Activated CD4-positive, alpha-beta T cell treated with anti-CD3 and anti-CD28 coated beads, Interleukin-2, Interleukin-6, amounts not matched to agents 100 ng/mL and 50 ng/mL, durations not matched to agents 16 hours and 8 hours (primary cell): ENCODE data around the gene ZBTB8OS.

Experiments
- DNase-seq: peaks from one replicate; pipeline ENCODE4 v3.0.0-alpha.2; 2020

Gene ZBTB8OS

DNA sequence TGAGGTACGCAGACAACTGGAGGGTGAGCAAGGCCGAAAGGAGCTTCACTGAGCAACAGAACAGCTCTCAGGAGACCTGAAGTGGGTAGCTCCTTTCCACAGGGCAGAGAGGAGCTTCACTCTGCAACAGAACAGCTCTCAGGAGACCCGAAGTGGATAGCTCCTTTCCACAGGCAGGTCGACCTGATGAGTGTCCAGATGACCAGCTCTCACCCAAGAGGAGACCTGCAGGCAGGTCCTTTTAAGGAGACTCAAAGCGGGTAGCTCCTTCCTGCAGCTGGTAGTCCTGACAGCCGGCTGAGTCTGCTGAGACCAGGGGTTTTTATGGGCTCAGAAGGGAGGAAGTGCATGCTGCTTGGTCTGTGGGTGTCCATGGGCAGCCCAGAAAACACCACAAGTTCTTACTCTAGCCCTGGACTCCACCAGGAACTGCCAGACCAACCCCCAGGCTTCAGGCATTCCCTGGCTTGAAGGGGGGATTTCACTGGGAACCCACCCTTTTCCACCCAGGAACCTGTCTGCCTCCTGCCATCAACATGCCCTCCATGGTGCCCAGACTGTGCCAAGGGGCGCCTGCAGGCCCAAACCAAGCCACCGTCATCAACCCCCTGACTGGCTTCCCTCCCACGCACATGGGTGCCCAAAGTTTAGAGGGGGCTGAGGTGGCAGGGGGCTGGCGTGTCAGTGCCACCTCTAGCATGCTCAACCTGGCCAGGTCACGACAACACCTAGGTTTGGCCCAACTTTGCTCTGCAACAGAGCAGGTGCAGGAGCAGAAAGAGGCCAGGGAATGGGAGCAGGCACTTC lies 43.6 kb downstream of the ZBTB8OS start:
- no peak for DNase-seq

DNA sequence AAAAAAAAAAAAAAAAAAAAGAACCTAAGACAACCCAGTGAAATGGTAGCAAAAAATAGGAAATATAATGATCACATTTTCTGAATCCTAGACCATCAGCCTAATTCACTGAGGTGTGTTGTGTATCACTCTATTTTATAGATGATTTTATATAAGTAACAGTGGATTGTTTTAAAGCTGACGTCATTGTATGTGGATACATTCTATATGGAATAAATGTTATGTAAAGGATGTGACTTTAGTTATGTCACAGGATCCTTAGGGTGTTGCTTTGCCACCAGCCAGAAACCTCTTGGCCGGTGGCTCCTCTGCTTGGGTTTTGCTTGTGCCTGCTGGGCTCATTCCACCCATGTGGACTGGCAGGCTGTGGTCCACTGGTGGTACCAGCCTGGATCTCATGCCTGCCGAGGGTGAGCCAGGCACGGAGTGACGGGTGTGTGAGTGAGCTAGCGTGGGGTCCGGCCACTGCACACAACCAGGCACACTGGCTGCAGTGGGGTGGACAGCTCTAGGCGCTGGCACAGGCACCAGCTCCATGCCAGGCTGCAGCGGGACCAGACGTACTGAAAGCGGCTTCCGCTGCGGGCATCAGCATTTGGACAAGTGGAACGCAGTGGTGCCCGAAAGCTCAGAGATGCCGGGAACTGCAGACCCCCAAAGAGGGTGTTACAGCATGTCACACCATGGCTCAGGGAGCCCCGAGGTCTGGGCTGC lies 44.5 kb downstream of the ZBTB8OS start:
- DNase-seq: no peak

- no peak for DNase-seq
Observed at GRCh38 chr1:32600034-32600433, 50.3 kb downstream of the ZBTB8OS start.

- DNase-seq: no peak
Observed at GRCh38 chr1:32592943-32593342, 57.4 kb downstream of the ZBTB8OS start.

- DNase-seq: no peak
Observed at GRCh38 chr1:32580348-32581017, 69.9 kb downstream of the ZBTB8OS start.
